AG09319 (cell line): ENCODE measurements around the gene COL20A1.

ENCODE experiments used
- DNase-seq: peaks from one replicate; pipeline ENCODE4 v3.0.0-alpha.2; 2010; ENCODE audit warnings: low read depth; ENCODE audit errors: extremely low read depth
- CTCF ChIP-seq: IDR thresholded peaks from 2 replicates; pipeline ENCODE4 v1.5.1; 2011; ENCODE audit warnings: low read depth, mild to moderate bottlenecking, inconsistent platforms, low read length, moderate library complexity

COL20A1 gene

DNA sequence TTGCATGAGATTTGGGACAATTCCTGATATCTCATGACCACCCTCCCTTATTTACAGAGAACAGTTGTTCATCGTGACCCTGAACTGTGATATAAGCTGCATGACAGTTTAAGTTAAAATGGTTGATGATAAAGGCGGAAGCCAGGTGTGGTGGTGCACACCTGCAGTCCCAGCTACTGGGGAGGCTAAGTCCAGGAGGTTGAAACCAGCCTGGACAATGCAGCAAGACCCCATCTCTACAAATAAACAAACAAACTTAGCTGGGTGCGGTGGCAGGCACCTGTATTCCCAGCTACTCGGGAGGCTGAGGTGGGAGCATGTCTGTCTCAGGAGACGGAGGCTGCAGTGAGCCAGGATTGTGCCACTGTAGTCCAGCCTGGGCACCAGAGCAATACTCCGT, 24.1 kb downstream of the COL20A1 start:
- TF ChIP-seq CTCF: no peak
- DNase-seq: no peak

DNA sequence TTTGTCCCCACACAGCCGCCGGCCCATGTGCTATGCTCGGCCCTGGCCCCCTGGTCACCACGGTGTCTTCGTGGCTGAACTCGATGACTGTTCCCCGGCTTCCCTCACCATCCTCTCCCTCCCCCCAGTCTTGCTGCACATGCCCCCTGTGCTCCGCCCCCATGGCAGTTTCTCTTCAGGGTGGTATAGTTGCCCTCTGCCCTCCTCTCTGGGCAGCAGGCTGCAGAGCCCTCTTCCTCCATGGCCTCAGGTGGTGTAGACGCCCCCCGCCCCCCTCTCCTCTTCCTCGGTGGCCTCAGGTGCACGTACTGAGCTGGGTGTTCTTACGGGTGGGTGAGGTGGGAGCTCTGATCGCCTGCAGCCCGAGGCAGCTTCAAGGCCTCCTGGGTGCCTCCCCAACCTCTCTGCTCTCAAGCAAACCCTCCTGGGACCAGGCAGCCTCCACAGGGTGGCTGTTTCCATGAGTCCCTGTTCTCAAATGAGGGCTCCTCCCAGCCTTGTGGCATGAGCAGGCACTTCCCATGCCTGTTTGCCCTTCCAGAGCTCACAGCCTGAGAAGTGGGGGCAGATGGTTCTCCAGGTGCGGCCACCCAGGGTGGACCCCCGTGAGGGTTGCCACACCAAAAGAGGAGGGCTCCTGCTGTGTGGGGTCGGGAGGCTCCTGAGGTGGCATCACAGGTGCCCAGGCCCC, 24.8 kb downstream of the COL20A1 start:
- no peak for TF ChIP-seq CTCF
- DNase-seq: no peak

- no peak for DNase-seq
- TF ChIP-seq CTCF: no peak
Observed at GRCh38 chr20:63318391-63319163, 25.6 kb downstream of the COL20A1 start.

DNA sequence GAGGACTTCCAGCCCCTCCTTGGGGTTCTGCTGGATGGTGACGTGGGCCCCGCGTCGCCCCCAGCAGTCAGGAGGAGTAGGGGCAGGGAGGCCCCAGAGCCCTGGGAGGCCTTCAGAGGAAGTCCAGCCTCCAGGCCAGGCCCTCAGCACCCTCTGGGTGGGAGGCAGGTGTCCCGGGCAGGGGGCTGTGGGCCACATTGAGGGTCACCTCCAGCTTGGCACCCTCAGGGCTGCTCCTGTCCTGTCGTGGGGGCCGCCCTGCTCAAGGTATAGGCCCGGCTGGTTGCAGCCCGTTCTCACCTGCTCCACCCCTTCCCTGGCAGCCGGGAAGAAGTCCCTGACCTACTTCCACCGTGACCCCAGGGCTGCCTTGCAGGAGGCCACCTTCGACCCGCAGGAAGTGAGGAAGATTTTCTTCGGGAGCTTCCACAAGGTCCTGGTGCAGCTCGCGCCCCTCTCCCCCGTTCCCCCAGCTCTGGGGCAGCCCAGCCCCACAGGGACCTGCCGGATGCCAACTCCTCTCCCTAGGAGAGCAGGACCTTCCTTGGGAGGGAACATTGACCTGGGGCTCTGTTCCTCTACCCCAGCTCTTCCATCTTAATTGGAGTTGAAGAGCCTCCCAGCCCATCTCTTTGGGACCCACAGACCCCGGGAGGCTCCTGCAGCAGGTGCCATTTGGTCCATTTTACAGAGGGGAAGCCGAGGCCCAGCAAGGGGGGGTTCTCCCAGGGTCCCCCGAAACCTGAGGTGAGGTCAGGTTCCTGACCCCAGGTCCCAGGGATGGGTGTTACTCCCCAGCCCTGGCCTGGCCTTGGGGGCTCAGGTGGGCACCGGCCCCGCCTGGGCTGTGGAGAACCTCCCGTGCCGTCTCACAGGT, 26.4 kb downstream of the COL20A1 start:
- no peak for TF ChIP-seq CTCF
- DNase-seq: no peak

DNA sequence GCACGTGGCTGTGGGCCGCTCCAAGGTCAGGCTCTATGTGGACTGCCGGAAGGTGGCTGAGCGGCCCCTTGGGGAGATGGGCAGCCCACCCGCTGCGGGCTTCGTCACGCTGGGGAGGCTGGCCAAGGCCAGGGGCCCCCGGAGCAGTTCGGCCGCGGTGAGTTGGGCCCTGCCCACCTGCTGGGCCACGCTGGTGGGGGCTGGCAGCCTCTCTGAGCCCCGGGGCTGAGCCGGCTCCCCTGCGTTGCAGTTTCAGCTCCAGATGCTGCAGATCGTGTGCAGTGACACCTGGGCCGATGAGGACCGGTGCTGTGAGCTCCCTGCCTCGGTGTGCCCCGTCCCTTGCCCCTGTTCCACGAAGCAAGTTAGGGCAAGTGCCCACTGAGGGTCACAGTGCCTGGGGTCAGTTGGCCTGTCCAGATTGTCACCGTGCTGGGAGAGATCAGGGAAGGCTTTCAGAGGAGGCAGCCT, 27.1 kb downstream of the COL20A1 start:
- no peak for TF ChIP-seq CTCF
- no peak for DNase-seq

GRCh38 chr20:63320616-63321147, 27.7 kb downstream of the COL20A1 start:
- DNase-seq: no peak
- TF ChIP-seq CTCF: no peak
